ENCODE measurements around the gene HBG2.

HBG2 gene

DNA sequence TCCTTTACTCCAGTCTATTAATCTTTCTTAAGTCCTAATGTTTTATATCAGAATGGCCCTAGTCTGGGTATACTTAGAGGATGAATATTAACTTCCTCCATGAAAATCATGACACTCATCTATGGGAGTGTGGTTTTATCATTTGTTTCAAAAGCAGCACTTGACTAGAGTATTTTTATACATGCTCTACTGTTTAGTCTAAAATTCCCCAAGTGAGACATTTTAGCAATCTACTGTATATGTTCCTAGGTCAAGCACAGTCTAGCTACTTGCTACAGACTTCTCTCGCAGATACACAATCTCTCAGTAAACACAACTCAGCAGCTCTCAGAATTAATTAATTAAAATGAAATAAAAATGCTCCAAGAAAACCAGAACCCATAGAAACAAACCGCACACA is 24.8 kb downstream of the HBG2 start:
- H3K36me3 ChIP-seq (replicated peaks; ENCODE audit: insufficient read depth, low read length), result no peaks in the 10 kb centered on the region
- TF ChIP-seq EZH2 (optimal IDR thresholded peaks at IDR 0.05; ENCODE audit: low read depth, low read length) (no peak), EZH2phosphoT487 (IDR thresholded peaks at IDR 0.05; ENCODE audit: low read length) (no peak)
- TF ChIP-seq, protein P1, sequence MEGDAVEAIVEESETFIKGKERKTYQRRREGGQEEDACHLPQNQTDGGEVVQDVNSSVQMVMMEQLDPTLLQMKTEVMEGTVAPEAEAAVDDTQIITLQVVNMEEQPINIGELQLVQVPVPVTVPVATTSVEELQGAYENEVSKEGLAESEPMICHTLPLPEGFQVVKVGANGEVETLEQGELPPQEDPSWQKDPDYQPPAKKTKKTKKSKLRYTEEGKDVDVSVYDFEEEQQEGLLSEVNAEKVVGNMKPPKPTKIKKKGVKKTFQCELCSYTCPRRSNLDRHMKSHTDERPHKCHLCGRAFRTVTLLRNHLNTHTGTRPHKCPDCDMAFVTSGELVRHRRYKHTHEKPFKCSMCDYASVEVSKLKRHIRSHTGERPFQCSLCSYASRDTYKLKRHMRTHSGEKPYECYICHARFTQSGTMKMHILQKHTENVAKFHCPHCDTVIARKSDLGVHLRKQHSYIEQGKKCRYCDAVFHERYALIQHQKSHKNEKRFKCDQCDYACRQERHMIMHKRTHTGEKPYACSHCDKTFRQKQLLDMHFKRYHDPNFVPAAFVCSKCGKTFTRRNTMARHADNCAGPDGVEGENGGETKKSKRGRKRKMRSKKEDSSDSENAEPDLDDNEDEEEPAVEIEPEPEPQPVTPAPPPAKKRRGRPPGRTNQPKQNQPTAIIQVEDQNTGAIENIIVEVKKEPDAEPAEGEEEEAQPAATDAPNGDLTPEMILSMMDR (IDR thresholded peaks at IDR 0.05; ENCODE audit: low read length), result no peak
- no peak for DNase-seq
- H3K4me1 ChIP-seq (ENCODE audit: low read length), result peaks cover 57% of the 10 kb centered on the region
- peak overlapping the region; percentile 89 for H3K27ac ChIP-seq (ENCODE audit: low read length)
- peak overlapping the region; percentile 63 for H3K4me2 ChIP-seq (ENCODE audit: low read depth, low read length)
- no peaks in the 10 kb centered on the region for H3K9me2 ChIP-seq (replicated peaks; ENCODE audit: insufficient read depth, low read length)
- peaks cover 7% of the 10 kb centered on the region for H3K79me2 ChIP-seq (ENCODE audit: low read length)
- H2AFZ ChIP-seq (ENCODE audit: low read length), result no peak overlapping the region
- H3K4me3 ChIP-seq (ENCODE audit: low read length), result peak overlapping the region; percentile 27
- no peaks in the 10 kb centered on the region for H3K27me3 ChIP-seq (replicated peaks; ENCODE audit: insufficient read depth, low read length)
- no peaks in the 10 kb centered on the region for H3K9me3 ChIP-seq (replicated peaks; ENCODE audit: insufficient read depth, low read length)
- peak overlapping the region; percentile 36; the same call in 1 of the 2 replicates for H3K9ac ChIP-seq (ENCODE audit: low read length)
- peaks cover 46% of the 10 kb centered on the region for H3F3A ChIP-seq (ENCODE audit: insufficient read depth, low read length)
- H4K20me1 ChIP-seq (ENCODE audit: insufficient read depth, low read length), result no peaks in the 10 kb centered on the region

DNA sequence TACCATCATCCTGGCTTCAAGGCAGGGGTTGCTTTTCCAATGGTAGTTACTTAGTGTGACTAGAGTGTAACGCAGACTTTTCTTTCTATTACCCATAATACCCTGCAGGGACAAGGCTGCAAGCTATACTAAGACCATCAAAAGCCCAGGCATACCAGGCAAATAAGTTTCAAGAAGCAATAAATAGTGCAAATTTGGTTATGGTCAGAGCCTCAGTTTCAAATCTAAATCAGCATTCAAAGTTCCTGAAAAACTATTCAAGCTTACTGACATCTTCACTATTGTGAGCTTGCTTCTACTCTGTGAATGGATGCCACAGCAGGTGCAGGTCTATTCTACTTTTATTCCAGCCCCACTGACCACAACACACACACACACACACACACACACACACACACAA is 25.2 kb downstream of the HBG2 start:
- Histone ChIP-seq H3K27me3 (replicated peaks; ENCODE audit: insufficient read depth, low read length) (no peaks in the 10 kb centered on the region), H2AFZ (ENCODE audit: low read length) (peak overlapping the region; percentile 26), H4K20me1 (ENCODE audit: insufficient read depth, low read length) (no peaks in the 10 kb centered on the region), H3K9ac (ENCODE audit: low read length) (peak overlapping the region; percentile 49; the same call in 1 of the 2 replicates), H3K27ac (ENCODE audit: low read length) (peak overlapping the region; percentile 89), H3K4me3 (ENCODE audit: low read length) (peak overlapping the region; percentile 48), H3K4me2 (ENCODE audit: low read depth, low read length) (peak overlapping the region; percentile 63), H3K36me3 (replicated peaks; ENCODE audit: insufficient read depth, low read length) (no peaks in the 10 kb centered on the region), H3F3A (ENCODE audit: insufficient read depth, low read length) (peaks cover 43% of the 10 kb centered on the region), H3K9me3 (replicated peaks; ENCODE audit: insufficient read depth, low read length) (no peaks in the 10 kb centered on the region), H3K4me1 (ENCODE audit: low read length) (peaks cover 57% of the 10 kb centered on the region), H3K9me2 (replicated peaks; ENCODE audit: insufficient read depth, low read length) (no peaks in the 10 kb centered on the region), H3K79me2 (ENCODE audit: low read length) (peaks cover 7% of the 10 kb centered on the region)
- TF ChIP-seq, protein P1 (IDR thresholded peaks at IDR 0.05; ENCODE audit: low read length), result no peak
- TF ChIP-seq EZH2phosphoT487 (IDR thresholded peaks at IDR 0.05; ENCODE audit: low read length) (no peak), EZH2 (optimal IDR thresholded peaks at IDR 0.05; ENCODE audit: low read depth, low read length) (no peak)
- DNase-seq, result peak; percentile 90

DNA sequence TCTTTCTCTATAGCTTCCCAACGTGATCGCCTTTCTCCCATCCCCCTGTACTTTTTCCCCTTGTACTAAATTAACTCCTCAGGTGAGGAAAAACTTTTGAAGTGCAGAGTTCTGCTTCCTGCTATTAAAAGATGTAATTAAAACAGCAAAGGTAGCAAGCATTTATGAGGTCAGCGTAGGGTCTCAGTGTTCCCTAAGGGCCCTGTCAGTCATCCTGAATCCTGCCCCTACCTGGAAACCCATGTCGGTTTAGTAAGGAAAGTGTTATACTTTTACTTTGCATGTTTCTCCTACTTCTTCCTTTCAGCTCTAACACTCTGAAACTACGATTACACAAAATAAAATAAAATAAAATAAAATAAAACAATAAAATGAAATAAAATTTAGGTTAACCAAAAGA is 26.5 kb downstream of the HBG2 start:
- H3K4me3 ChIP-seq (ENCODE audit: low read length), result peak overlapping the region; percentile 35; the same call in 1 of the 2 replicates
- H3F3A ChIP-seq (ENCODE audit: insufficient read depth, low read length), result peaks cover 32% of the 10 kb centered on the region
- TF ChIP-seq EZH2phosphoT487 (IDR thresholded peaks at IDR 0.05; ENCODE audit: low read length), result no peak
- TF ChIP-seq EZH2 (optimal IDR thresholded peaks at IDR 0.05; ENCODE audit: low read depth, low read length), result no peak
- TF ChIP-seq, protein P1 (IDR thresholded peaks at IDR 0.05; ENCODE audit: low read length), result no peak
- H3K27ac ChIP-seq (ENCODE audit: low read length), result peak overlapping the region; percentile 89; the same call in 1 of the 2 replicates
- H3K36me3 ChIP-seq (replicated peaks; ENCODE audit: insufficient read depth, low read length), result no peaks in the 10 kb centered on the region
- no peaks in the 10 kb centered on the region for H3K27me3 ChIP-seq (replicated peaks; ENCODE audit: insufficient read depth, low read length)
- peak overlapping the region; percentile 43; the same call in 1 of the 2 replicates for H3K9ac ChIP-seq (ENCODE audit: low read length)
- no peak for DNase-seq
- no peaks in the 10 kb centered on the region for H3K9me2 ChIP-seq (replicated peaks; ENCODE audit: insufficient read depth, low read length)
- no peak overlapping the region for H2AFZ ChIP-seq (ENCODE audit: low read length)
- no peaks in the 10 kb centered on the region for H3K9me3 ChIP-seq (replicated peaks; ENCODE audit: insufficient read depth, low read length)
- no peaks in the 10 kb centered on the region for H4K20me1 ChIP-seq (ENCODE audit: insufficient read depth, low read length)
- H3K4me1 ChIP-seq (ENCODE audit: low read length), result peaks cover 47% of the 10 kb centered on the region
- peaks cover 4% of the 10 kb centered on the region for H3K79me2 ChIP-seq (ENCODE audit: low read length)
- peak overlapping the region; percentile 69; the same call in 1 of the 2 replicates for H3K4me2 ChIP-seq (ENCODE audit: low read depth, low read length)
